ENCODE data around the gene BCORL1. TPM values are rescaled to one million over a fixed set of nuclear protein-coding genes. Genes with fewer than 3 reads are reported as not detected.

The BCORL1 gene
- total and polyA plus RNA-seq, 2 donors (not counting 1 experiment from before 2014, with no cell fraction given): 1.9 to 14.3 TPM

- Histone ChIP-seq H3K27ac (ENCODE audit: low read length in 2 of 2) (peak overlapping the region; percentile 33 to 67), H3K4me1 (ENCODE audit: control insufficient read depth in 2 of 2, insufficient read depth in 2 of 2, low read length in 2 of 2) (peaks cover 13 to 40% of the 10 kb centered on the region in 2 donors), H2AFZ (ENCODE audit: insufficient read depth, low read depth, low read length, poor library complexity, severe bottlenecking) (peak overlapping the region; percentile 53), H3K9ac (ENCODE audit: low read length) (peak overlapping the region; percentile 58), H3K27me3 (replicated peaks in 1 of 4; ENCODE audit: control extremely low read depth in 1 of 4, control insufficient read depth in 3 of 4, insufficient read depth in 4 of 4, low read length in 3 of 4) (no peaks in the 10 kb centered on the region), H3K79me2 (ENCODE audit: control insufficient read depth, insufficient read depth, low read length) (no peaks in the 10 kb centered on the region), H3K4me3 (ENCODE audit: control extremely low read depth in 1 of 5, extremely low read depth in 1 of 5, insufficient read depth in 1 of 5, low read depth in 2 of 5, low read length in 4 of 5) (peak overlapping the region in 4 of 5 experiments; percentile 43 to 56 (median 51)), H3K36me3 (replicated peaks in 1 of 2; ENCODE audit: control extremely low read depth in 1 of 2, control insufficient read depth in 1 of 2, extremely low read depth in 1 of 2, insufficient read depth in 2 of 2, low read length in 1 of 2) (no peaks in the 10 kb centered on the region), H4K20me1 (ENCODE audit: control insufficient read depth, insufficient read depth, low read length, poor library complexity, severe bottlenecking) (no peaks in the 10 kb centered on the region), H3K9me3 (ENCODE audit: control extremely low read depth in 1 of 3, control insufficient read depth in 2 of 3, insufficient read depth in 1 of 3, low read length in 2 of 3) (peaks cover 0 to 3% (median 0%) of the 10 kb centered on the region in 3 donors), H3K4me2 (replicated peaks; ENCODE audit: low read depth, low read length, poor library complexity, severe bottlenecking) (peak overlapping the region; percentile 73)
- Mint-ChIP-seq H3K27ac (peak overlapping the region; percentile 78), H3K27me3 (no peaks in the 10 kb centered on the region), H3K4me3 (peak overlapping the region; percentile 78), H3K9me3 (ENCODE audit: insufficient read depth) (no peaks in the 10 kb centered on the region), H3K4me1 (peaks cover 41% of the 10 kb centered on the region)
- CTCF ChIA-PET: interaction anchor here (0.7 kb wide), 1 partner anchor 62 kb away, joined by 4 read pairs; no protein-coding TSS in a partner anchor
- 23% methylated on average over 16 of the region's 56 CpGs for WGBS (ENCODE audit: insufficient coverage)
- TF ChIP-seq EZH2 (IDR thresholded peaks at IDR 0.05; ENCODE audit: borderline replicate concordance, insufficient read depth, low read depth, low read length, poor library complexity, severe bottlenecking) (no peak), CTCF (IDR thresholded peaks at IDR 0.05) (no peak)
- DNase-seq (peak; percentile 77), ATAC-seq (ENCODE audit: low read depth) (peak; percentile 79)
- POLR2A ChIA-PET: interaction anchor here (0.6 kb wide), 1 partner anchor 26 kb away, joined by 4 read pairs; no protein-coding TSS in a partner anchor
- intact Hi-C loops (cut with micrococcal nuclease): loop anchor here (1.0 kb wide), 3 partner anchors 25 to 51 kb away; partner anchors contain the start of genes BCORL1 and UTP14A
Observed at GRCh38 chrX:129957241-129958082, 25.0 kb upstream of the BCORL1 start.

- 60% methylated on average over 1 of the region's 7 CpGs for WGBS (ENCODE audit: insufficient coverage)
- Histone ChIP-seq H4K20me1 (ENCODE audit: control insufficient read depth, insufficient read depth, low read length, poor library complexity, severe bottlenecking) (no peaks in the 10 kb centered on the region), H2AFZ (ENCODE audit: insufficient read depth, low read depth, low read length, poor library complexity, severe bottlenecking) (peak overlapping the region; percentile 53), H3K4me3 (ENCODE audit: control extremely low read depth in 1 of 5, extremely low read depth in 1 of 5, insufficient read depth in 1 of 5, low read depth in 2 of 5, low read length in 4 of 5) (peak overlapping the region in 1 of 5 experiments; percentile 48), H3K4me1 (ENCODE audit: control insufficient read depth in 2 of 2, insufficient read depth in 2 of 2, low read length in 2 of 2) (peaks cover 13 to 36% of the 10 kb centered on the region in 2 donors), H3K4me2 (replicated peaks; ENCODE audit: low read depth, low read length, poor library complexity, severe bottlenecking) (peak overlapping the region; percentile 73), H3K27me3 (replicated peaks in 1 of 4; ENCODE audit: control extremely low read depth in 1 of 4, control insufficient read depth in 3 of 4, insufficient read depth in 4 of 4, low read length in 3 of 4) (no peaks in the 10 kb centered on the region), H3K27ac (ENCODE audit: low read length in 2 of 2) (no peak overlapping the region), H3K9ac (ENCODE audit: low read length) (peak overlapping the region; percentile 58), H3K9me3 (ENCODE audit: control extremely low read depth in 1 of 3, control insufficient read depth in 2 of 3, insufficient read depth in 1 of 3, low read length in 2 of 3) (no peaks in the 10 kb centered on the region), H3K36me3 (replicated peaks in 1 of 2; ENCODE audit: control extremely low read depth in 1 of 2, control insufficient read depth in 1 of 2, extremely low read depth in 1 of 2, insufficient read depth in 2 of 2, low read length in 1 of 2) (no peaks in the 10 kb centered on the region), H3K79me2 (ENCODE audit: control insufficient read depth, insufficient read depth, low read length) (no peaks in the 10 kb centered on the region)
- H3K27ac Mint-ChIP-seq: peak overlapping the region; percentile 78
- ChIA-PET POLR2A (no interaction called here), CTCF (no interaction called here)
- no peaks in the 10 kb centered on the region for H3K9me3 Mint-ChIP-seq (ENCODE audit: insufficient read depth)
- peaks cover 38% of the 10 kb centered on the region for H3K4me1 Mint-ChIP-seq
- H3K4me3 Mint-ChIP-seq: peak overlapping the region; percentile 78
- no peaks in the 10 kb centered on the region for H3K27me3 Mint-ChIP-seq
- DNase-seq (no peak), ATAC-seq (ENCODE audit: low read depth) (no peak)
- intact Hi-C loops (cut with micrococcal nuclease): no loop called here
- TF ChIP-seq CTCF (IDR thresholded peaks at IDR 0.05) (no peak), EZH2 (IDR thresholded peaks at IDR 0.05; ENCODE audit: borderline replicate concordance, insufficient read depth, low read depth, low read length, poor library complexity, severe bottlenecking) (no peak)
Observed at GRCh38 chrX:129958083-129958465, 24.4 kb upstream of the BCORL1 start.

All from B cell (primary cell).